GM12865 (cell line): ENCODE measurements around the gene TEAD3.

Source experiments
- DNase-seq: peaks from one replicate; pipeline ENCODE4 v3.0.0; 2010; ENCODE audit warnings: low read depth
- H3K4me3 ChIP-seq: 2 replicates; pipeline ENCODE4 v1.5.1; 2011; ENCODE audit warnings: mild to moderate bottlenecking, low read depth, low read length, control low read depth
- TF ChIP-seq, protein P1 (sequence below): IDR thresholded peaks from 2 replicates; pipeline ENCODE4 v1.5.1; 2011; ENCODE audit warnings: low read length, control low read depth, low read depth, inconsistent platforms; ENCODE audit not compliant: insufficient read depth; ENCODE audit errors: missing control alignments

The TEAD3 gene

DNA sequence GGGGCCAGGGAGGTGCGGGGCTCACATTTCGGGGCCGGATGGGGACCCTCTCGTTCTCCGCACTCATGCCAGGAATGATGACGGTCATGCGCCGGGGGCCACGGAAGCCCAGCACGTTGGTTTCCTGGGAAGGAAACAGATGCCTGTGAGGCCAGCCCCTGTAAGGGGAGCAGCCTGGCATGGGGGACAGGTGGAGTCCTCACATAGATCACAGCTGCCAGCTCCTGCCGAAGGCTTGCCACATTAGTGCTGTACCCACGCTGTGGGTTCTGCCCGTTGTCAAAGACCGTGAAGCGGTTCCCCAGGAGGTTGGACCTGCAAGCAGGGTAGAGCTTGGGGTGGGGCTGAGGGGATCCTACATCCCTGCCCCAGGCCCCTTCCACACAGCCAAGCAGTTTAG is 6.7 kb upstream of the TEAD3 start:
- DNase-seq, result no peak
- TF ChIP-seq, protein P1, sequence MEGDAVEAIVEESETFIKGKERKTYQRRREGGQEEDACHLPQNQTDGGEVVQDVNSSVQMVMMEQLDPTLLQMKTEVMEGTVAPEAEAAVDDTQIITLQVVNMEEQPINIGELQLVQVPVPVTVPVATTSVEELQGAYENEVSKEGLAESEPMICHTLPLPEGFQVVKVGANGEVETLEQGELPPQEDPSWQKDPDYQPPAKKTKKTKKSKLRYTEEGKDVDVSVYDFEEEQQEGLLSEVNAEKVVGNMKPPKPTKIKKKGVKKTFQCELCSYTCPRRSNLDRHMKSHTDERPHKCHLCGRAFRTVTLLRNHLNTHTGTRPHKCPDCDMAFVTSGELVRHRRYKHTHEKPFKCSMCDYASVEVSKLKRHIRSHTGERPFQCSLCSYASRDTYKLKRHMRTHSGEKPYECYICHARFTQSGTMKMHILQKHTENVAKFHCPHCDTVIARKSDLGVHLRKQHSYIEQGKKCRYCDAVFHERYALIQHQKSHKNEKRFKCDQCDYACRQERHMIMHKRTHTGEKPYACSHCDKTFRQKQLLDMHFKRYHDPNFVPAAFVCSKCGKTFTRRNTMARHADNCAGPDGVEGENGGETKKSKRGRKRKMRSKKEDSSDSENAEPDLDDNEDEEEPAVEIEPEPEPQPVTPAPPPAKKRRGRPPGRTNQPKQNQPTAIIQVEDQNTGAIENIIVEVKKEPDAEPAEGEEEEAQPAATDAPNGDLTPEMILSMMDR, result no peak
- H3K4me3 ChIP-seq, result no peak overlapping the region

DNA sequence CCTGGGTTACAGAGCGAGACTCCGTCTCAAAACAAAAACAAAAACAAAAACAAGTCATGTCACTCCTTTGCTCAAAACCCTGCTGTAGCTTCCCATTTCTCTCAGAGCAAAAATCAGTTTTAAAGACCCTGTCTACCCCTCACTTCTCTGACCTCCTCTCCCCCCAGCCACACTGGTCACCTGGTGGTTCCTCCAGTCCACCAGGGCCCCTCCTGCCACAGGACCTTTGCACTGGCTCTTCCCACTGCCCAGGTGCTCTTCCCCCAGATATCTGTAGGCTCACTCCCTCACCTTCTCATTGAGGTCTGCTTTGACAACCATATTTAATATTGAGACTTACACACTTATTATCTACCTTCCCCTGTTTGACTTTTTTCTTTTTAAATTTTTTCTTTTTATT is 4.9 kb upstream of the TEAD3 start:
- no peak overlapping the region for H3K4me3 ChIP-seq
- TF ChIP-seq, protein P1, result no peak
- no peak for DNase-seq

DNA sequence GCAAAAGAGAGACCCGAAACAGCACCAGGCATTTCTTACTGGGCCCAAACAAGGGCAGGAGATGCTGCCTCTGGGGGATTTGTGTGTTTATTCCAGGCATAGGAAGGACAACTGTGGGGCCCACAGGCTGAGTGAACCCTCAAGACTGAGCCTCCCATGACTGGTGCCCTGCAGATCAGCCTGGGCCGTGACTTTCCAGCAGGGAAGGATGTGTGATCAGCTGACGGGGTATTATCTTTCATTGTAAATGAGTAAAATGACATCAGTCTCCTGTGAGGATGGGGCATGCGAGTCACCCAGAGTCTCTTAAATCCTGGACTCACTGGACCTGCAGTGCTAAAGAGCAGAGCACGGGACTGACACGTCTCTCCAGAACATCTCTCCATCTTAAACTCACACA is 3.9 kb upstream of the TEAD3 start:
- no peak for DNase-seq
- TF ChIP-seq, protein P1, result no peak
- no peak overlapping the region for H3K4me3 ChIP-seq

DNA sequence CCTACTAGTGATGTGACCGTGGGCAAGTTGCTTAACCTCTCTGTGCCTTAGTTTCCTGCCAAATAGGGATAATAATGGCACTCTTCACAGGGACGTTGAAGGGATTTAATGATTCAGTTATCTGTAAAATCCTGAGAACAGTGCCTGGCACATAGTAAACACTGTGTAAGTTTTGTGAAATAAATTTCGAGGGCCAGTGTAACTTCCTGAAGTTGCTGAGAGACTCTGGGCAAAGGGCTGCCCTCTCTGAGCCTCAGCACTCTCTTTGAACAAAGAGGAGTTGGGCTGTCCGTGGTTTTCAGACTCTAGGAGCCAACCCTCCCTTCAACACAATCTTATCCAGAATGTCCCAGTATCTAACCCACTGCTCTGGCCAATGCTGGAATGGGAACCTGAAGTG is 2.5 kb upstream of the TEAD3 start:
- no peak for DNase-seq
- H3K4me3 ChIP-seq, result no peak overlapping the region
- TF ChIP-seq, protein P1, result no peak

DNA sequence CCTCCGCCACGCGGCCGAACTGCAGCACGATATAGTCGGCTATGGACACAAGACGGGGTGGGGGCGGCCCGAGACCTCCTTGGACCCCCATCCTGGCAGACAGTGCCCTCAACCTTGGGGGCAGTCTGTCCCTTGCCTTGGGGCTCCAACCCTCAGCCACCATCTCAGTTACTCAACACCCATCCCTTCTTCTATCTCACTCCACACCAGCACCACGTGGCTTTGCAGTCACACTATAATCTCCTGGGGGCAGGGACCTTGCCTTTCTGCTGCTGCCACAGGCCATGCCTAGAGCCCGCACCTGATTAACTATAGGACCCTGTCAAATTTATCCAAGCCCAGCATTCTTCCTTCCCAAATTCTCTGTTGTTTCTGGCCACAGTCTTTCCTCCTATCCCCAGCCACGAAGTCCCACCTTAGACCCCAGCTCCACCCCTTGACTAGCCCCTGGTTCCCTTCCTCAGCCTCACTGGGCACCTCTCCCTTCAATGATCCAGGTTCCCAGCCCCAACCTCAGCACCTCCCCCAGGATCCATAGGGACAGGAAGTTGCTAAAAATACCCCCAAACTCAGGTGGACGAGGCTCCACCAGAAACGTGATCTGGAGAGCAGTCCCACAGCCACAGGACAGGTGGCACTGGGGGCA is 1.7 kb upstream of the TEAD3 start:
- no peak for DNase-seq
- TF ChIP-seq, protein P1, result no peak
- H3K4me3 ChIP-seq, result no peak overlapping the region

DNA sequence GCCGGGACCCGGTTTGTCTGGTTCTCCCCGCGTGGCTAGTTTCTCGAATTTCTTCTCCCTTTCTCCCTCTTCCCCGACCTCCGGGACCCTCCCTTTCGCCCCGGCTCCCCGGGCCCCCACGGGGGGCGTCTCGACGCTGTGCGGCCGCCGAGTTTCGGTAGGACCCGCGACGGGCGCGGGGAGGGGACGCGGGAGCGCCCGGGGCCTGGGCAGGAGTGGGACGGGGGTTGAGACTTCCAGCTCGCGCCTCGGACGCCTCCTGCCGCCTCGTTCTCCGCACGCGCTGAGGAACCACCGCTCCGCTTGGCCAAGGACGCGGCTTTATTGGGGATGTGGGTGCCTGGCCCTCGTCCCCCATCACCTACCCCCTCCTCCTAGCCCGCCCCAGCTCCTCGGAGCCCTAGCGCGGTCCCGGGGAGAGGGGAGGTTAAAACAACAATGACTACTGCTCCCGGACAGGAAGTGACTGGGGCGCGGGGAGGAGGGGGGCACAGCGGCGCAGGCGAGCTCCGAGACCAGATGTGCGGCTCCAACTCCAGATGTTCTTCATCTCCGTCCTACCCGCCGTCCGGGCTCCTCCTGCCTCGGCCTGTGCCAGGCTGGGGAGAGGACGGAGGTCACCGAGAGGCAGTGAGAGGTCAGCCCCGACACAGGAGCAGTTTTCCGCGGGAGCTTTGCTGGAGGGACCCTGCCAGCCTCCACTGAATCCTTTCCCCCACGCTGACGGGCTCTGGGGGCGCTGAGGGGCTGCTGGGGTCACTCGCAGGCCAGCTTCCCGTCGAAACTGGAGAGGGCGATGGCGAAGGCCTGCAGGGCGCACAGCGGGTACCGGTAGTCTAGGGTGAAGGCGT is 917 bp upstream of the TEAD3 start:
- TF ChIP-seq, protein P1, result no peak
- DNase-seq, result no peak
- H3K4me3 ChIP-seq, result peak overlapping the region; percentile 58
